Activated naive CD4-positive, alpha-beta T cell (primary cell): ENCODE results near the gene PTGIS.

Source experiments
- DNase-seq, 4 experiments: peaks; one replicate each; lab custom pipeline; 2025; lab: John Stamatoyannopoulos, UW

Gene PTGIS

GRCh38 chr20:49595811-49596561 lies 28.0 kb upstream of the PTGIS start:
- DNase-seq = no peak

DNA sequence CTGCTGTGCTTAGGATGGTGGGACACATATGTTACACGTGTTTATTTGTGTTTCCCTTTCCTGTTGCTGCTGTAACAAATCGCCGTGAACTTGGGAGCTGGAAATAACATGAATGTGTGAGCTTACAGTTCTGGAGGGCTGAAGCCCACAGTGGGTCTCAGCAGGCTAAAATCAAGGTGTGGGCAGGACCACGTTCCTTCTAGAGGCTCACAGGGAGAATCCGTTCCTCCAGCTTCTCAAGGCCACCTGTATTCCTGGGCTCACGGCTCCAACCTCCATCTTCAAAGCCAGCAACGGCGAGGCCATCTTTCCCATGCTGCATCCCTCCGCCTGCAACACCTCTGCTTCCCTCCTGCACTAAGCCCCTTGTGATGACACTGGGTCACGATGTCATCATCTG lies 27.4 kb upstream of the PTGIS start:
- DNase-seq = no peak

DNA sequence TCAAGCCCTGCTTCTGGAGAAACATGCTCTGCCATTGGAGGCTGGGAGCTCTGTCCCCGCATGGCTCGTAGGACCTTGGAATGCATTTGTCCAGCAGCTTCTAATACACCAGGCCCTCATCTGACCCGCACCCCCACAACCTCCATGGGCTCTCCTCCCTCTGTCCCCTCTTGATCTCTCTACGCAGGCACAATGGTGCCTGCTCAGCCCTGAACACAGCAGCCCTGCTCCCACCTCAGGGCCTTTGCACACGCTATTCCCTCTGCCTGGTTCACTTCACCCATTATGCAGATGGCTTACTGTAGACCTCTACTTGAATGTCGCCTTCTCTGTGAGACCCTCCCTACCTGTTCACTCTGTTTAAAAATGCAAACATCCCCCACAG lies 27.0 kb upstream of the PTGIS start:
- DNase-seq = no peak

DNA sequence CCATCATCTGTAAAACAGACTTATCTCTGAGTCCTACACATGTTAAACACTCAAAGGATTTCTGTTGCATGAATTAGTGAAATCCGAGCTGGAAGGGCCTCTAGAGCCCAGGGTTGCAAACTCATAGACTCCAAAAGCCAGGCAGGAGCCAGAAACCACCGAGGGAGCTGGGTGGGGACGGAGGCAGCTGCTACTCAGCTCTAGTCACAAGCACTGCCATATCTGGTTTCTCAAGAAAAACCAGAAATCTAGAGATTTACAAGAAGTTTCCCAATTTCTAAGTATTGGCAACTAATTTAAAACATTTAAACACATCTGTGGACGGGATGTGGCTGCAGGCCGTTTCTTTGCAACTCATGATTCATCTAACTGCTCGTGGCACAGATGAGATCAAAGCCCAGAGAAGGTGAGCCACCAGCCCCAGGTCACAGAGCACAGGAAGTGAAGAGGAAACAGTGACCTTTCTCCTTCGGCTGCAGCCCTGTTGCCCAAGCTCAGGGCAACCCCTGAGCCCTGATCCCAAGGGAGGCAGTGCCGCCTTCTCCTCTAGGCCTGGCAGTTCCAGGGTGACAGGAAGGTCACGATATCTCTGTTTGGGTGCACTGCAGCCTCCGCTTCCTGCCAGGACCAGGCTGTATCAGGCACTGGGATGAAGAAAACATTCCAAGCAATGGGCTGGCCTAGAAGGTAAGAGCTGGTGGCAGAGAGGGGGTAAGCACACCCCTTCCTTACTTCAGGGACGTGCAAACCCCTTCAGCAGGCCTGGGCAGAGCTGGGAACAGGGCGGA lies 26.4 kb upstream of the PTGIS start:
- no peak for DNase-seq

- no peak for DNase-seq
These were observed 25.7 kb upstream of the PTGIS start for GRCh38 chr20:49593466-49594142.

- DNase-seq = no peak
These were observed 24.2 kb upstream of the PTGIS start for GRCh38 chr20:49592120-49592519.

DNA sequence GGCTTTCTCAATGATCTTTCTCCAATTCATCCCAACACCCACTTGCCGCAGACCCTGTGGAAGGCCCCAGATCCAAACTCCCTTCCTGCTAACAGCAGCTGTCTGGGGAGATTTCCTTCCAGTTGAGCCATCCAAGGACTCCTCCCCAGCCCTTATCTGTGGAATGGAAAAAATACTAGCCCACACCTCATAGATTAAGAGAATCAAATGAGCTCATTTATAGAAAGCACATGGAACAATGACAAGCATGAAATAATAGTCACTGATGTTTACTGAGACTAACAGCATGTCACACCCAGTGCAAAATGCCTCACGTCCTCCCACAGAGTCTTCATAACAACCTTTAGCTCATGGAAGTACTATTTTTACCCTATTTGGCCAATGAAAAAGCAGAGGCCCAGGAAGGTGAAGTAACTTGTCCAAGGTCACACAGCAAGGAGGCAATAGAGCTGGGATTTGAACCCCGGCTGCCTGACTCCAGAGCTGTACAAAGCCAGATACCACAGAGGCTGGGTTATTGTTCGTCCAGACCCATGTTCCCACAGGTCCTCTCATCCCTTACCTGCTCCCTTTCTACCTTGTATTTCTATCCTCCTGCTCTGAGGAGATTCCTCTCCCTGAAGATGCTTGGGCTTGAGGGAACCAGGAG lies 23.4 kb upstream of the PTGIS start:
- DNase-seq = no peak

DNA sequence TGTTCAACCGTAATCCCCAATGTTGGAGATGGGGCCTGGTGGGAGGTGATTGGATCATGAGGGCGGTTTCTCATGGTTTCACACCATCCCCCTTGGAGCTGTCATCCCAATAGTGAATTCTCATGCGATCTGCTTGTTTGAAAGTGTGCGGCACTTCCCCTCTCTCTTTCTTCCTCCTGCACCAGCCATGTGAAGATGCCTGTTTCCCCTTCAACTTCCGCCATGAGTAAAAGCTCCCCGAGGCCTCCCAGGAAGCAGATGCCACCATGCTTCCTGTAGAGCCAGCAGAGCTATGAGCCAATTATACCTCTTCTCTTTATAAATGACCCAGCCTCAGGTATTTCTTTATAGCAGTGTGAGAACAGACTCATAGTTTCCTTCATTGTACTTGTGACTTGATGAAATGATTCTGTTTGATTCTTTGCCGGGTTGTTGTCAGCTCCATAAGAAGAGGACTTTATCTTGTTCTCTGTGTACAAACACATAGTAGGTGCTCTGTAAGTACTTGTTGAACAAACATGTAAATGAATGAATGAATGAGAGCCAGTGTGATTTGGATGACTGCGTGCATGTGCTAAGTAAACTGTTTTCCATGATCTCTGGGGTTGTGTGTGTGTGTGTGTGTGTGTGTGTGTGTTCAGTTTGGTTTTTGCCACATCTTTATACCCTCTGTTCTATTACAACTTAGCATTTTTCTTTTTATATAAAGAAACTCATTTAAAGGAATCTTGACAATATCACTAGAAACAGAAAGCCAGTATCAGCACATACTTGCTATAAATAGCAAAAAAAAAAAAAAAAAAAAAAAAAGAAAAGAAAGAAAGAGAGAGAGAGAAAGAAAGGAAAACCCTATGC lies 22.5 kb upstream of the PTGIS start:
- no peak for DNase-seq

DNA sequence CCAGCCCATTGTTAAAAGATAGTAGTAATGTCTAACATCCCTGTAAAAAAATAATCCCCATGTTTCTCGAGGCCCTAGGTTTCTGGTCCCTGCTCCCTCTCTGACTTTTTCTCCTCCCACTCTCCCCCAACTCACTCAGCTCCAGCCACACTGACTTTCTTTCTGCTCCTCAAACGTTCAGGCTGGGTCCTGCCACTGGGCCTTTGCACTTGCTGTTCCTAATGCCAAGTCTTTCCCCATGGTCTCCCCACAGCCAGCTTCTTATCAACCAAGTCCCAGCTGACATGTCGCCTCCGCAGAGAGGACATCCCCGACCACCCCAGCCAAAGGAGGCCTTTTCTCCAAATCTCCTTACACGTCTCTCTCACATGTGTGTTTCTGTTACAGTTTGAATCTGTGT lies 21.8 kb upstream of the PTGIS start:
- no peak for DNase-seq

DNA sequence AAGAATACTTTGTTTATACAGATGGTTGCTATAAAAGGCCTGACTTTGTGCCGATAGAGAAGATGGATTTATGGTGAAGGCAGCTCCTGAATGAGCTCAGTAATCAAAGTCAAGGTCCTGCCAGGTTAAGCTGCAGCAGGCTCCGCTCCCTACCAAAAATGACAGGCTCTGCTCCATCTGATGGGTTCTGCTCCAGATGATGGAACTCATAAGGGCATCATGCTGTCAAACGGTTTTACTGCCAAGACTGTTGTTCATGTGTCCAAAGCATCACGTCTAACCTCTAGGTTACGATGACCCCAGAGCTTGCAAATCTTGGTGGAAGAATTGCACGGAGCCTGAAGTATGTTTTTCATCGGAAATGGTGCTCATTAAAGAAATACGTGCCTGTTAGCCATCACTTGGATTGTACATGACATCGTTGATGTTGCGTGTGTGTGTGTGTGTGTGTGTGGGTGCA lies 19.2 kb upstream of the PTGIS start:
- DNase-seq = no peak

DNA sequence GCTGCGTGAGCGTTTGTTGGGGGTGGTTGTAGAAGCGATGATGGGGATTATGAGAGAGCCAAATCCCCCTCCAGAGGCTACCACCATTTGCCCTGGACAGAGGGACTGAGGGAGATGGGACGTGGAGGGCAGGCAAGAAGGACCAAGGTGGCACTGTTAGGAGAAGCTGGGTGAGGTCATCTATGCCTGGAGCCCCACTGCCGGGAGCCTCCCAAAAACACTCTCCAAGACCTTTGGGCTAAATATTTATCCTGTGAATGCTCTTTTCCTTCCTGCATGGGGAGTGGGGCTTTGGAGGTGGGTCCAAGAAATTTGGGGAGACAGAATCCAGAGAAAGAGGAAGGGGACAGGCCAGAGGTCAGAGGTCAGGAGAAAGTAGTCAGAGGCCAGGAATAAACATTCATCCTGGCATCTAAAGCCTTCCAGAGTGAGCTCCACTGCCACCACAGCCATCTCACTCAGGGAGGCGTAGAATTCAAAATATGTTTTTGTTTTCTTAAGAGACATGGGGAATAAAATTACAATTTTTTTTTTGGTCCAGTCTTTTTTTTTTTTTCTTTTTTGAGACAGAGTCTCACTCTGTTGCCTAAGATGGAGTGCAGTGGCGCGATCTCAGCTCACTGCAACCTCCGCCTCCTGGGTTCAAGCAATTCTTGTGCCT lies 17.8 kb upstream of the PTGIS start:
- DNase-seq = no peak

DNA sequence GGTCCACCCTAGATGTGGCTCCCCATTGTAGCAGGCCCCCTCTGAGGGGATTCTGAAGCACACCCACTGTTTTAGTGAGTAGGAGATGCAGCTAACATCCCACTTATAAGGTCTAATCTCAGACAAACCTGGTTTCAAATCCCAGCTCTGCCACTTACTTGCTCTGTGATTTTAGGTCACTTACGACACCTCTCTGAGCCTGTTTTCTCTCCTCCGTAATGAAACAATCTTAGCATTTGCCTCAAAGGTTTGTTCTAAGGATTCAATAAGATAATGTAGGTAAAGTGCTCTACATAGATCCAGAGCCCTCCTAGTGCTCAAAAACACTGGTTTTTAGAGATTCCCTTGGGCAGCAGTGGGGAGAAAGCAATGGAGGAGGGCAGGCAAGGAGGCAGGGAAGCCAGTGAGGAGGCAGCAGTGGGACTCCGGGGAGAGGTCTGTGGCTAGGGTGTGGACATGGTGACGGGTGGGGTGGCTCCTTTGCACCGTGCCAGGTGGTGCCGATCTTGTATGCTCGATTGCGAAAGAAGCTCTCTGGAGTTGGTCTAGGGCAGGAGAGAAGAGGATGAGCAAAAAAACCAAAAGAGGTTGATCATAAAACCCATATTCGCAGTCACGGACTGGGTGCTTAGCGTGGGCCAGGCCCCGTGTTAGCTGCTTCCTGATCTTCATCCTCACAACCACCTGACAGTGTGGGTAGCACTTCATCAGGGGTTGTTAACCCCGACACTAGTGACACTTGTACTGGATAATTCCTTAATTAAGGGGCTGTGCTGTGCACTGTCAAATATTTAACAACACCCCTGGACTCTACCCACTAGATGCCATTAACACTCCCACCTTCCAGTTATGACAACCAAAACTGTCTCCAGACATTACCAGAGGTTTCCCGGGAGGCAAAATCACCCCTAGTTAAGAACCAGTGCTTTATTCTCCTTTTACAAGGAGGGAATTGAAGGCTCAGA lies 16.8 kb upstream of the PTGIS start:
- DNase-seq = no peak

DNA sequence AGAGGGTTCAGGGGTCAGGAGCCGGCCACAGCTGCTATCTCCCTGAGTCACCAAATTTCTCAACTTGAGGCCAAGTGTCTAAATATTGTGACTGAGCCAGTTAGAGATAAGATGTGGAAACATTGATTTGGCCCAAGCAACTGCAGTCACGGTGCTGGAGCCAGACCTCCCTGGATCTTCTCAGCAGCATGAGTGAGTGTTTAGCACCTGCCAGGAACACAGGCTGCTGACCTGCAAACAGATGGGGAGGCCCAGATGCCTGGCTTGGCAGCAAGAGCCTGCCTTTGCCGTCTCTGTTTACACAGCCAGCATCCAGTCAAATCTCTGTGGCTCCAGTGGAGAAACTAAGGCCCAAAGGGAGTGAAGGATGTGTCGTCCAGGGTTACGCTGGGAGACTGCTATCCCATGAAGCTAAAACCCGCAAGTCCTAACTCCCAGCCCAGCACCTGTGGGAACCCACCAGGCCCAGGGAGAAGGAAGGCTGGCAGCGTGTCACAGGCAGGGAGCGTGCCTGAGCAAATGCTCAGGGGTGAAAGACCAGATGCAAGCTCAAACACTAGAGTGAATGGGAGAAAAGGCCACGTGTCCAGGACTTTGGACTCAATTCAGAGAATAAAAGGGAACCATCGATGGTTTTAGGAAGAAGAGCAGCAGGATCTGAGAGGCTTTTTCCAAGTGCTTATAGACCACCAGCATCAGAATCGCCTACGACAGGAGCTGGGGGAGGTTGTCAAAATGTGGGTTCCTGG lies 15.9 kb upstream of the PTGIS start:
- no peak for DNase-seq

GRCh38 chr20:49583343-49583668 lies 15.4 kb upstream of the PTGIS start:
- no peak for DNase-seq

- DNase-seq = no peak
These were observed 14.7 kb upstream of the PTGIS start for GRCh38 chr20:49582413-49583334.

DNA sequence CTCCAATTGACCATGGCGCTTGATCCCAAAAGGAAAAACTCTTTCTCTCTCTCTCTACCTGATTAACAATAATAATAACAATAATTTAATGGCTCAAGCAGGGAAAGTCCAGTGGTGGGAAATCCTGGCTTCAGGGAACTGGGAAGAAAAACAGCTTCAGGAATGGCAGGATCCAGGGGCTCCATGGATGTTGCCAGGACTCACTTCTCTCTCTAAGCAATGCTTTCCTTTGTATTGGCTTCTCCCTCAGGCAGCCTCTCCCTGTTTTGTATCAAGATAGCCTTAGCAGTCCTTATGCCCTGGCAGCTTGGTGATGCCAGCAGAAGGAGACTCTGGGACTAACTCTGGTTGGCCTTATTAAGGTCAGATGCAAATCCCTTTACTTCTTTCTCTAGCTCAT lies 13.5 kb upstream of the PTGIS start:
- no peak for DNase-seq

DNA sequence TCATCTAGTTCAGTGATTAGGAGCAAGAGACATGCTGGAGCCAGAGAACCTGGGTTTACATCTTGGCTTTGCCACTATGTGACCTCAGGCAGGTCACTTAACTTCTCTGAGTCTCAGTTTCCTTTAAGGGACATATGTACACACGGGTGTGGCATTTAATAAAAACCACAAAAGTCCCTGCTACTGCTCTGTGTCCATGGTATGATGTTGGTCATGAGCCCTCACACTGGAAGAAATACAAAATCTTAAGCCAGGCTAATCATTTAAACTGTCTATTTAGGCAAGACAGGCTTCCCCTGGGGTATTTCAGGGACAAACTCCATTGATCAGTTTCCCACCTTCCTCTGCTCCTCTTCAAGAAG lies 12.9 kb upstream of the PTGIS start:
- no peak for DNase-seq
